ENCODE data around the gene POTEM.
"Not testable (repeated sequence)": the region's sequence is repeated elsewhere in the genome, so short reads cannot be mapped to it uniquely, and the experiment has no call there.

GRCh38 chr14:19036811-19037382, 69.7 kb downstream of the POTEM start:
- TF ChIP-seq CTCF, POLR2A (IDR thresholded peaks at IDR 0.05): not testable (repeated sequence)

Data from right lobe of liver (tissue), 4 donors.